ENCODE measurements around the gene LCN2. TPM values are rescaled to one million over a fixed set of nuclear protein-coding genes. Genes with fewer than 3 reads are reported as not detected.

LCN2 gene
- total RNA-seq, 1 experiment from 2014 or later: not detected

GRCh38 chr9:128114326-128115186 lies 34.7 kb upstream of the LCN2 start:
- DNase-seq (ENCODE audit: low read depth): no peak

DNA sequence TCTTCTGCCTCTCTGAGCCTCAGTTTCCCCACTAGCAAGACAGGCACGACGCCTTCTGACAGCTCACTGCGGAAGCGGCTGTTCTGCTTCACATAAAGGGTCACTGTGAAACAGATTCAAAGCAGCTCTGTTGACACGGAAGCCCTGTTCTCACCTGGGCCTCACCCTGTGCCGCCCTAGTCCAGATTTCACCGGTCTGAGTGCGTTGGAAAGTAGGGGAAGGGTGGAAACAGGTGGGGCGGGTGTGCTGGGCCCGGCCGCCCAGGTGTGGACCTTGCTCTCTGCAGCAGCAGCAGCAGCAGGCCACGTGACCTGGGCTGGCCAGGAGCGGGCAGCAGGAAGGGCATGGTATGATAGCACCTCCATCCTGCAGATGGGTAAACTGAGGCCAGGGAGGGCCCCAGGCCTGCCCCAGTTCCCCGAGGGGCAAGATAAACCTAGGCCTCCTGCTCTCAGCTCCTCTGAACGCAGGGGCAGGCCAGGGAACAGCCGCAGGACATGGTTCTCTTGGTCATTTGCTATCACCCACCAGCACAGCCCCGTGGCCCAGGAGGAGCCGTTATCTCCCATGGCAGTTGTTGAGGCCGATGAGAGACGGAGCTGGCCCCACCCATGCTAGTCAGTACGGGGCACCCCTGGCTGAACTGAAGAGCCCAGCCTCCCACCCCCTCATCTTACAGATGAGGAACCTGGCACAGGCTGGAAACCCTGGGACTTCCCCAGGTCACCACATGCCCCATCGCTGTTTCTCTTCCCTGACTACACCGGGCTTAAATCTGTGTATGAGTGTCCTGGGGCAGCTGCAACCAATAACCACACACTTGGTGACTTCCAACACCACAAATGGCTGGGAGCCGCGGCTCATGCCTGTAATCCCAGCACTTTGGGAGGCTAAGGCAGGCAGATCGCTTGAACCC lies 33.8 kb upstream of the LCN2 start:
- DNase-seq (ENCODE audit: low read depth): no peak

- DNase-seq (ENCODE audit: low read depth): no peak
These were observed 32.9 kb upstream of the LCN2 start for GRCh38 chr9:128116104-128117083.

DNA sequence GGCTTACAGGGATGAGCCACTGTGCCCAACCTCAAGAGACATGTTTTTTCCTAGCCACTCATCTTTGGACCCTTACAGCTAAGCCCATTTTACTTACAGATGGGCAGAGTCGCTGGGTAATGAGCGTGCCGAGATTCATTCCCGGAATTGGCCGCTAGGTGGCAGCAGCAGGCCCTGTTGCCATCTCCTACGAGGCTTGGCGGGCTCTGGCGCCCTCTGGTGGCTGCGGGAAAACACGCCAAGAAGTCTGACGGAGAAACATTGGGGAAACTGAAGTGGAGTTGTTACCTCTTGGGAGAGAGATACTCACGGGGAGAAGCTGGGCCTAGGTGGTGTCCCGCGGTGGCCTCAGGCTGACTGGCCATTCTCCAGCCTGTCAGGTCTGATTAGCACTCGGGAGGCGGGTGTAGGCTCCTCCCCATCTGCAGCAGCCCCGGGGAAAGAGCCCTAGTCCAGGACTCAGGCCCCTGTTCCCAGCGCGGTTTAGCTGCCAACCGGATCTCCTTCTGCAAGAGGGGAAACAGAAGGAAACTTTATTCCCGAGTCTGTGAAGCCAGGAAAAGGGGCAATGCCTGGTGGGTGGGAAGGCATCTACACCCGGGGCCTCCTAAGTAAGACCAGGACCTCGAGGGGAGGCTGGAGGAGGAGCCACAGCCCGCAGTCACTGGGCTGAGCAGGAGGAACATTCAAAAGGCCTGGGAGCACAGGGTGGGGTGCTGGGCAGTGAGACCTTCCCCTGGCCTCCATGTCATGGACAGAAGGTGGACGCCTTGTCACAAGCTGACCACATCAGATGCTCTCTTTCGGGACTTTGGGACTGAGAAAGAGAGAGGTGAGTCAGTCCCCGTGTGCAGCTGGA lies 31.4 kb upstream of the LCN2 start:
- peak; percentile 82 for DNase-seq (ENCODE audit: low read depth)

DNA sequence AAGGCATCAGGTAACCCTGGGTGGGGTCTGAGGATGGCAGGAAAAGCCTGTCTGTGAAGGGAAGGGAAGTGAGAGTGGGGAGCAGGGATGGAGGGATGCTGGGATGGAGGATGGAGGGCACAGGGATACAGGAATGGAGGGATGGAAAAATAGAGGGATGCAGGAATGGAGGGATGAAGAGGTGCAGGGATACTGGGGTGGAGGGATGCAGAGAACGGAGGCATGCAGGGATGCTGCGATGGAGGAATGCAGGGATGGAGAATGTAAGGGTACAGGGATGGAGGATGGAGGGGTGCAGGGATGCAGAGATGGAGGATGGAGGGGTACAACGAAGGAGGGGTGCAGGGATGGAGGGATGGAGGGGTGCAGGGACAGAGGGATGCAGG lies 30.8 kb upstream of the LCN2 start:
- no peak for DNase-seq (ENCODE audit: low read depth)

DNA sequence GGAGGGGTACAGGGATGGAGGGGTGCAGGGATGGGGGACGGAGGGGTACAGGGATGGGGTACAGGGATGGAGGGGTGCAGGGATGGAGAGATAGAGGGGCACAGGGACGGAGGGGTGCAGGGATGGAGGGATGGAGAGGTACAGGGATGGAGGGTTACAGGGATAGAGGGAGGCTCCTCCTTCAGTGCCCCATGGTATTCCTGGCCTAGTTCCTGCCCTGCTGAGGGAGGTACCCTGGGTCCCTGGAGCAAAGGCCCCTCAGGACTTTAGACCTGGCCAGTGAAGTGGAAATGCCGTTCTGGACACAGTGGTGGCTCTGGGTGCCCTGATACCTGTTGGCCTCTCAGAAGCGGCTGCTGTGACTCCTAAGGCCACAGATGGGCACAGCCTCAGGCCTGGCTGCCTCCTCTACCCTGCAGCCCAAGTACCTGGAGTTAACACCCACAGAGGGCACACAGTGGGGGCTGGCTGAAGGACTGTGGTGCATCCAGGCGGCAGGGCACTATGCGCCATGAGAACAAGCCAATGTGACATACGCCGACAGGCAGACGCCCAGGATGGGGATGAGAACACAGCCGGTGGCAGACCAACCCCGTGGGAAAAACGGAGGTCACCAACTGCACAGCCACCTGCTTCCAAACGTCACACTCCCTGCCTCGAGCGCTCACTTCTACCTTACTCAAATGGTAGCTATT lies 30.1 kb upstream of the LCN2 start:
- no peak for DNase-seq (ENCODE audit: low read depth)

- DNase-seq (ENCODE audit: low read depth): no peak
These were observed 29.1 kb upstream of the LCN2 start for GRCh38 chr9:128120061-128120740.

DNA sequence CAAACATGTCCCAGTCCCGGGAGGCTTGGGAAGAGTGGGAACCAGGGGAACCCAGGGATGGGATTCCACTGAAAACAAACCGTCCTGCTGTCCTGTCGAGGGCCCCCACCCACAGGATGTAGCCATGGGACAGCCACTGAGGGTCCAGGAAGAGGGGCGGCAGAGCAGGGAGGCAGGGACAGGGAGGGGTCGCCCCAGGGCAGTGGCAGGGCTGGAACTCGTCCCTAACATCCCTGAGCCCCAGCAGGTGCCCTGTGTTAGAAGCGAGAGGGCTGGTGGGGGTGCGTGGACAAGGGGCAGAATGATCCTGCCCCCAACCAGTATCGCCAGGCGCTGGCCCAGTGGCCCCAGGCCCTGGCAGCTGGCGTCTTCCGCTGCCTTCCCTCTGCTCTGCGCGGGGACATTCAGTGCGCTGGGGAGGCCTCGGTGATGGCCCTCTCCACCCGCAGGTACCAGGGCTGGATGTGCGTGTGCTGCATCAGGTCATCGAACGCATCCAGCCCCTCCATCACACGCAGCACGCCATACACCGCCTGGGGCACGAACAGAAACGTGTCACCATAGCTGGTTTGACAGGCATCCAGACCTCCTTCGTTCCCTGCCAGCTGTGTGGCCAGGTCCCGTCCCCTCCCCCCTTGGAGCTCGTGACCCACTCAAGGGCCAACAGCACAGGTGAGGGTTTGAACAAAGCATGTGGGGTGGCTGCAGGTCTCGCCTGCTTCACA lies 28.4 kb upstream of the LCN2 start:
- no peak for DNase-seq (ENCODE audit: low read depth)

GRCh38 chr9:128121466-128121810 lies 27.8 kb upstream of the LCN2 start:
- no peak for DNase-seq (ENCODE audit: low read depth)

GRCh38 chr9:128121924-128122808 lies 27.1 kb upstream of the LCN2 start:
- DNase-seq (ENCODE audit: low read depth): no peak

- no peak for DNase-seq (ENCODE audit: low read depth)
These were observed 26.5 kb upstream of the LCN2 start for GRCh38 chr9:128122809-128123175.

DNA sequence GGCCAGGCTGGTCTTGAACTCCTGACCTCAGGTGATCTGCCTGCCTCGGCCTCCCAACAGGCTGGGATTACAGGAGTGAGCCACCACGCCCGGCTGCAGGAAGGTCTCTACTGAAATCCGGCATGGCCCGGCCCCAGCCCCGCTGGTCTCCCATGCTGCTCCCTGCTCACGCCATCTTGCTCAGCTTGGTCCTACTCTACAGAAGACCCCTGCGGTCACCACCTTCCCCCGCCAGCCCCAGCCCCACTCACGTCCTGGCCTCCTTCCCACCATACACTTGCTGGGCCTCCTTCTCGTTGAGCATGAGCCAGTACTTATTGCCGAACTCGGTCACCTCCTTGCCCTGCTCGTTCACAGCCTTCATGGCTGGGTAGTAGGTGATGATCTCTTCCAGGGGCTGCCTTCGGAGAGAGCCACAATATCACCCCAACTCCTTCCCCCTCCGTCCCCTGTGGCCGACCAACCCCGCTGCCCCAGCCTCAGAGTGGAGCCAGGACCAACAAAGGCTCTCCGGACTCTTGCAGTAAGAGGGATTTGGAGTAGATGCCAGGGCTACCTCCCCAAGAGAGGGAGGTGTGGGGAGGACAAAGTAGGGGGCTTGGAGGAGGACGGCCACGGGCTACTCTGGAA lies 25.7 kb upstream of the LCN2 start:
- no peak for DNase-seq (ENCODE audit: low read depth)

DNA sequence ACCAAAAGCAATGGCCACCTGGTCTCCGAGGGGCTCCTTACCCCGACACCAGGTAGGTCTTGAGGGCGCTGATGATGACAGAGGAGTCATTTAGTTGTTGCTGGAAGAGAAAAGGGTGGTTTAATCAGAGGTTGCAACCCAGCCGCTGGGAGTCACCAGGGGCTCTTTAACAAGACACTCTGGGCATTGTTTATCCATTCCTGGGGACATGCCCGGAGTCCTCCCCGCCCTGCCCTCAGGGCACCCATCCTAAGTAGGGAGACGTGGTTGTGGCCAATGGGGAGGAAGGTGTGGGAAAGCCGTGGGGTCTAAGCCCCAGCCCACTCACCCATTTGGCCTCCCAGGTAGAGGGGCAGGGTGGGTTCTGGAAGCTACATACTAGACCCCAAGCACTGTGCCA lies 24.8 kb upstream of the LCN2 start:
- DNase-seq (ENCODE audit: low read depth): no peak

- DNase-seq (ENCODE audit: low read depth): peak; percentile 51
These were observed 24.2 kb upstream of the LCN2 start for GRCh38 chr9:128124873-128125579.

DNA sequence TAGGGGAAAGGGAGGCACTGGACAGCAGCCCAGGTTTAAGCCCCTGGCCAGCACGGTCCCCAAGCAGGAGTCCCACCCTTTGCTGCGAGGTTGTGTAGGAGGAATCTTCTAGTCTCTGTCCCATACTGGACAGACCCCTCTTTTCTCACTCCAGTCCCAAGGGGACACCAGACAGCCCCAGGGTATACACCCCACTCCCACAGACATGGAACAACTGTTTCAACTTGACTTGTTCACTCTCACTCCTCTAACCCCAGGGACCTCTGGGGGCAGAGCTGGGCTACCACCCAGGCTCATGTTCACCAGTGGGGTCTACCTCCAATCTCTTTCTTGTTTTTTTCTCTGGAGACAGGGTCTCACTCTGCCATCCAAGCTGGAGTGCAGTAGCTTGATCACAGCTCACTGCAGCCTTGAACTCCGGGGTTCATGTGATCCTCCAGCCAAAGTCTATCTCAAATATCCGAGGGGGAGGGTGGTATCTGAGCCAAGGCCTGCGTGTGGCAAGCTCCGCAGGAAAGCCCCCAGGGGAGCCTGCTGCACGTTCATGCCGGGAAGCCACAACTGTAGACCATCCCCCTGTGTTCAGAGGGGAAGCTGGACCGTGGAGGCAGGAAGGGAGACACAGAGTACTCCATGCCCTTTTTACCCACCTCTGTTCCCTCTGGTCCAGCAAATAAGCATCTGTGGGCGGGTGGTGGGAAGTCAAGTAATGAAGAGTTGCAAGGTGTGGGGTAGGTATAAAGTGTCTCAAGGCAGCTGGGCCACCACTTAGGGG lies 23.5 kb upstream of the LCN2 start:
- DNase-seq (ENCODE audit: low read depth): no peak

DNA sequence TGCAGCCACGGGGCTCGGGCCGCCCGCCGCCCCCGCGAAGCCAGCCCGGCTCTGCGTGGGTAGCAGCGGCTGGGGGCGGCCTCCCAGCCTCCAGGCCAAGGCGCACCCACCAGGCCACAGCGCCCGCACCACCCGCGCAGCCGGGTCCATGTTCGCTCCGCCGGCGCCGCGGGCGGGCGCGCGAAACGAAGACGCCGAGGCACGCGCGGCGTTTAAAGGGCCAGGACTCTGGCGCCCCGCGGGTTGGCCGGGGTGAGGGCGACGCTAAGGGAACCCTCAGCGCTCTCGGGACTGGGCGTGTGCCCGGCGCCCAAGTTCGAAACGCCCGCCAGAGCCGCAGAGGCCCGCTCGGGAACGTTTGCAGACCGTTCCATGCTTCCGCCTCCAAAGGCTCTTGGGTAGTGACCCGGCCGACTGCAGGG lies 21.7 kb upstream of the LCN2 start, which contains the start of gene PTGES2:
TSS of gene PTGES2 (minus strand) at position 162 of the 422 bp plus-strand sequence. CDS start at position 150, 12 bp downstream.
- peak; percentile 85 for DNase-seq (ENCODE audit: low read depth)
